8988T (cell line): ENCODE measurements around the gene CFAP46.

Source experiments
- DNase-seq: peaks from one replicate; pipeline ENCODE4 v3.0.0; 2011

CFAP46 gene

DNA sequence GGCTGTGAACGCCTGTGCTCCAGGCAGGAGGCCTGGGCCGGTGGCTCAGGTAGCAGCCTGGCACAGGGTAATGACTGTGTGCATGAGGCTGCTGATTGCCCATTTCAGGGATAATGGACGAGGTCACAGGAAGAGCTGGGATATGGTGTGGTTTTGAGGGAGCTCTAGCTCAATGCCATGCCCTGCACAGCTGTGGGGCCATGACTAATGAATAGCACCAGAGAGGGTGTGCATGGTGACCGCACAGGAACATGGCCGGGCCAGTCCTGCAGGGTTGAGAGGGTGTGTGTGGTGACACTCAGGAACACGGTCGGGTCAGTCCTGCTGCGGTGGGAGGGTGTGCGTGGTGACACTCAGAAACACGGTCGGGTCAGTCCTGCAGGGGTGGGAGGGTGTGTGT lies 178.3 kb downstream of the CFAP46 start:
- no peak for DNase-seq

DNA sequence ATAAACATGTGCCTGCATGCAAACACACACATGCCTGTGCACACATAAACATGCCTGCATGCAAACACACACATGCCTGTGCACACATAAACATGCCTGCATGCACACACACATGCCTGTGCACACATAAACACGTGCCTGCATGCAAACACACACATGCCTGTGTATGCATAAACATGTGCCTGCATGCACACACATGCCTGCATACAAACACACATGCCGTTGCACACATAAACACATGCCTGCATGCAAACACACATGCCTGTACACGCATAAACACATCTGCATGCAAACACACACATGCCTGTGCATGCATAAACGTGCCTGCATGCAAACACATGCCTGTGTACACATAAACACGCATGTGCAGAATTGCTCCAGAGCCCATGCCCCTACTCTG lies 178.8 kb downstream of the CFAP46 start:
- no peak for DNase-seq

DNA sequence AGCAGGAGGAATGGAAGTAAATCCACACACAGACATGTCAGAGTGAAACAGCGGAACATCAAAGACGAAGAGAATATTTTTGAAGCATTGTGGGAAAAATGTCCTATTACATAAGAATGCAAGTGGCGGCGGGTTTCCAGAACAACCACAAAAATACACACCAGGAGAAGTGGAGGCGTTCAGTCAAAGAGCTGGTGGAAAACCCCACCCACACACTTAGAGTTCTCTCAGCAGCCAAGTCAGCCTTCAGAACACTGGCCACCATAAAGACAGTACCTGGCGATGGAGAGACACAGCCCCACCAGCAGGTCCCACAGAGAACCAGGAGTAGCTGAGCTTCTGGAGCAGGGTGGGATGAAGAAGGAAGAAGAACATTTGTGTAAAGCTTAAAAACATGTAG lies 180.1 kb downstream of the CFAP46 start:
- DNase-seq: no peak

DNA sequence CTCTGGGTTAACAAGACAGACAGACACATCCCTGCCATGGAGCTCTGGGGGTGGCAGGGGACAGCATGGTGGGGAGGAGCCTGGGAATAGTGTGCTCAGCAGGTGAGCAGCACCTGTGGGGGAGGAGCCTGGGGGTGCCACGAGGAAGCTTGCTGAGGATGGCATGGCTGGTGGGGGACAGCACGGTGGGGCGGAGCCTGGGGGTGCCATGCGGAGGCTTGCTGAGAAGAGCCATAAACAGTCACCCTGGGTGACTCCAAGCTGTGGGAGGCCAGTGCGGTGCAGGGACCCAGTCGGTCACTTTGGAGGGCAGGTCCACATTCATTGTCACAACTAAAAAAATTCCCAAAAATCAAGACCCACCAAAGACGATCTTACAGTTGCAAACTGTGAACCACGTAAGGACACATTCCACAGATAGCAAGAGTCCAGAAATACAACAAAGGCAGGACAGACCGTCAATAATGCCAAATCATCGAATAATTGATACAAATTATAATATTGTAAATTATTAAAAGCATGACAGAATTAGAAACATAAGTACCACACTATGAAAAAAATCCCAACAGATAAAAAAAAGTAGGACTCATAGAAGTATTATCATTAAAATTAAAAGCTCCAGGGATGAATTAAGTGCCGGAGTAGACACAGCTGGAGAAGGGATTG lies 180.8 kb downstream of the CFAP46 start:
- no peak for DNase-seq

DNA sequence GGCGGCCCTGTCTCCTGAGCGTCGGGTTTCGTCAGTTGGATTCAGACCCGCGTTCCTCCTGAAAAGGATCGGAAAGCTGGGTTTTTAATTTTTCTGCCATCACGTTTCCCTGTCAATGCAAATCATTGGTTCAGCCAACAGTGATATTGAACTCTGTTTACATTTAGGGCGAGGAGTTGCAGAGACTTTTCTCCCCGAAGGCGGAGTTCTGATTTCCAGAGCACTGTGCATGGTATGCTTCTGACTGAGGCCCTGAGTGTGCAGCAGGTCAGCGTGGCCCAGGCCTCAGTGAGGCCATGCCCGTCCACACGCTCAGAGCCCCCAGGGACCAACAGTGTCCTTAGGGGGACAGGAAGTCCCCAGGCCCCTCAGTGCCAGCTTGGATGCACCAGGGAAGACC lies 183.5 kb downstream of the CFAP46 start:
- DNase-seq: no peak
